Psoas muscle (tissue), 8 donors: ENCODE data around the gene SOX13. TPM values are rescaled to one million over a fixed set of nuclear protein-coding genes. Genes with fewer than 3 reads are reported as not detected.

ENCODE experiments used
- ATAC-seq, 4 donors: fragments of 200-7000 bp; cut with Tn5 transposase; one replicate each; pipeline ENCODE4 v1.9.1; 2020; ENCODE audit warnings: moderate library complexity in 3 of 4, mild to moderate bottlenecking in 2 of 4
- DNase-seq, 2 donors: peaks; one replicate each; pipeline ENCODE4 v3.0.0-alpha.2; 2020
- H3K27ac ChIP-seq: fragments of 200-600 bp; one replicate; pipeline ENCODE4 v1.8.0; 2022
- H3K27me3 ChIP-seq, 3 donors: fragments of 200-600 bp in 1 of 3; one replicate each; pipeline versions ENCODE4 v1.6.1 to v1.8.0; 2013 to 2022; ENCODE audit warnings: low read length in 2 of 3, mild to moderate bottlenecking in 2 of 3, moderate library complexity in 1 of 3; ENCODE audit not compliant: insufficient read depth in 3 of 3
- H3K36me3 ChIP-seq, 2 donors: fragments of 200-600 bp in 1 of 2; one replicate each; pipeline versions ENCODE4 v1.6.1 to v1.8.0; 2013 to 2022; ENCODE audit warnings: low read depth in 1 of 2, mild to moderate bottlenecking in 1 of 2, moderate library complexity in 1 of 2; ENCODE audit not compliant: insufficient read depth in 1 of 2
- H3K4me1 ChIP-seq: fragments of 200-600 bp; one replicate; pipeline ENCODE4 v1.8.0; 2022
- H3K4me3 ChIP-seq: fragments of 200-600 bp; one replicate; pipeline ENCODE4 v1.8.0; 2022; ENCODE audit warnings: mild to moderate bottlenecking
- H3K9me3 ChIP-seq: fragments of 200-600 bp; one replicate; pipeline ENCODE4 v1.8.0; 2022
- WGBS, 3 donors: extraction: QIAGEN DNeasy Blood & Tissue Kit; methylation state at CpG; one replicate each; pipeline versions ENCODE4 v1.1.6 to v1.1.7; 2013; 5-methylcytosine and 5-hydroxymethylcytosine counted together
- intact Hi-C, 2 donors: fragments of 100-400 bp; cut with DNase I; formaldehyde crosslinking; loops; one replicate each; pipeline versions ENCODE4 v1.11.0 to v1.14.2; 2022
- long read RNA-seq, 2 donors: library from polyadenylated mRNA; unstranded; transcript quantifications; one replicate each; pipeline ENCODE4 v2.0.0, GENCODE V29; 2021
- polyA plus RNA-seq, 3 donors: library from polyadenylated mRNA; stranded (reverse); fragments of 200-250 nt; gene quantifications; one replicate each; pipeline ENCODE4 v1.2.3, GENCODE V29; 2013
- total RNA-seq, 4 donors: library from RNA; stranded (reverse); fragmentation: NEBNext Ultra II Directional in 2 of 4; extraction: Animal tissue kit (Norgen Biotek cat#: 25700) in 2 of 4; gene quantifications; one replicate each; pipeline versions ENCODE4 v1.2.1 to v1.2.4, GENCODE V29; 2021 to 2023
- TF ChIP-seq, protein P1 (sequence below): fragments of 200-600 bp; IDR thresholded peaks from one replicate; pipeline ENCODE4 v1.8.0; 2022; ENCODE audit warnings: antibody characterized with exemption
- donor health status: healthy with polysubstance abuse.
- donor health status: DM: no; HTN: no; CAD: no; lungs with moderate emphysema.
- donor health status: Bipolar disorder and iron deficiency.
- donor health status: healthy.
- donor health status: DM: yes; HTN: yes; CAD: no.
- donor health status: DM: no; HTN: no; CAD: no.
- donor health status: DM: no; HTN: no; CAD: no.
- donor health status: DM: yes; HTN: yes; CAD: no.

The SOX13 gene
- 10 to 100 TPM in 2 of 4 donors, 1 to 10 TPM in 2; 8.5 to 19.6 (median 9.4) TPM for total RNA-seq
- 10 to 100 TPM in 1 of 3 donors, 1 to 10 TPM in 2; 5.2 to 13.1 (median 9.4) TPM for polyA plus RNA-seq
- long read RNA-seq, donor 1, partial matches to known transcripts: 0 of 1 reads
- long read RNA-seq, donor 1, other reads (novel, unspliced or antisense): 0 of 1 reads
- long read RNA-seq, donor 2, partial matches to known transcripts: 3 of 6 reads
- long read RNA-seq, donor 2, other reads (novel, unspliced or antisense): 3 of 6 reads

DNA sequence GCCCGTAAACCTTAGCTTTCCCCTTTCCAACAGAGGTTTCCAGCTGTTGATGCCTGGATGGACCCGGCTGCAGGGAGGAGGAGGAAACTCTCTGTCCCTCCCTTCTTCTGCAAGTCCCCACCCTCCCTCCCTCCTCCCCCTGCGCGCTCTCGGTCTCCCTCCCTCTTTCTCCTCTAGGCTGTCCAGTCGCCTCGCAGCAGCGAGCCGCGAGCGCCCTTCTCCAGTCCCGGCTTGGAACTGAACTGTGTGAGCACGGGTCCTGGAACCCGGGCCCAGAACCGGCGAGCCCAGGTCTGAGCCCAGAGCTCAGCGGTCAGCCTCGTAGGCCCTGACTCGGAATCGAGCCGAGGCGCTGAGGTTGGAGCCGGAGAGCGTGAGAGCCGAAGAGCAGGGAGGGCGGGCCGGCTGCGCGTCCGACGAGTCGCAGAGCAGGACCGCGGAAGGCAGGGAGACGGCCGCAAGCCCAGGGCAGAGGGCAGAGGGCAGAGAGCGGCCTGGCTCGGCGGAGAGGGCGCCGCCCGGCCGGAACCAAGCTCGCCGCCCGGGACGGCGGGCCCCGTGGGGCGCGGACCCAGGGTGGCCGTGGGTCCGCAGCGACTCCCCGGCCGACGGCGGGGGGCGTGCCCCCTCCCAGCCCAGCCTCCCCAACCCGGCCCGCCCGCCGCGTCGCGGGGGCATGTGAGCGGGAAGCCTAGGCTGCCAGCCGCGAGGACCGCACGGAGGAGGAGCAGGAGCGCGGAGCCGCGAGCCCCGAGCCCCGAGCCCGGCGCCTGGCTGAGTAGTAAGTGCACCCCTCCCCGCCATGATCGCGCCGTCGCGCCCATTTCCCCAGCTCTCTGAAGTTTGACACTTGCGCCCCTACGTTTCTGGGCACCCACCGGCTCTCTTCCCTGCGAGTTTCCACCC is at the start of gene SOX13:
SOX13 (plus strand) TSS at position 185 of the 906 bp plus-strand sequence. CDS start 39,801 bp downstream, outside the sequence.
- TF ChIP-seq, protein P1, sequence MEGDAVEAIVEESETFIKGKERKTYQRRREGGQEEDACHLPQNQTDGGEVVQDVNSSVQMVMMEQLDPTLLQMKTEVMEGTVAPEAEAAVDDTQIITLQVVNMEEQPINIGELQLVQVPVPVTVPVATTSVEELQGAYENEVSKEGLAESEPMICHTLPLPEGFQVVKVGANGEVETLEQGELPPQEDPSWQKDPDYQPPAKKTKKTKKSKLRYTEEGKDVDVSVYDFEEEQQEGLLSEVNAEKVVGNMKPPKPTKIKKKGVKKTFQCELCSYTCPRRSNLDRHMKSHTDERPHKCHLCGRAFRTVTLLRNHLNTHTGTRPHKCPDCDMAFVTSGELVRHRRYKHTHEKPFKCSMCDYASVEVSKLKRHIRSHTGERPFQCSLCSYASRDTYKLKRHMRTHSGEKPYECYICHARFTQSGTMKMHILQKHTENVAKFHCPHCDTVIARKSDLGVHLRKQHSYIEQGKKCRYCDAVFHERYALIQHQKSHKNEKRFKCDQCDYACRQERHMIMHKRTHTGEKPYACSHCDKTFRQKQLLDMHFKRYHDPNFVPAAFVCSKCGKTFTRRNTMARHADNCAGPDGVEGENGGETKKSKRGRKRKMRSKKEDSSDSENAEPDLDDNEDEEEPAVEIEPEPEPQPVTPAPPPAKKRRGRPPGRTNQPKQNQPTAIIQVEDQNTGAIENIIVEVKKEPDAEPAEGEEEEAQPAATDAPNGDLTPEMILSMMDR: no peak
- DNase-seq: peak; percentile 85 to 93
- Histone ChIP-seq H3K9me3 (no peaks in the 10 kb centered on the region), H3K4me1 (peaks cover 28% of the 10 kb centered on the region), H3K4me3 (peak within 1 kb of the TSS; percentile 76), H3K27me3 (no peaks in the 10 kb centered on the region), H3K27ac (peak within 1 kb of the TSS; percentile 78), H3K36me3 (no peaks in the 10 kb centered on the region)
- intact Hi-C loops: loop anchor here in 1 of 2 donors (5.0 kb wide), 1 partner anchor 201 kb away; no protein-coding TSS in a partner anchor
- 1% methylated on average over 53 to 89 of the region's 89 CpGs for WGBS, 3 donors
- ATAC-seq: peak; percentile 71 to 85 (median 83)

DNA sequence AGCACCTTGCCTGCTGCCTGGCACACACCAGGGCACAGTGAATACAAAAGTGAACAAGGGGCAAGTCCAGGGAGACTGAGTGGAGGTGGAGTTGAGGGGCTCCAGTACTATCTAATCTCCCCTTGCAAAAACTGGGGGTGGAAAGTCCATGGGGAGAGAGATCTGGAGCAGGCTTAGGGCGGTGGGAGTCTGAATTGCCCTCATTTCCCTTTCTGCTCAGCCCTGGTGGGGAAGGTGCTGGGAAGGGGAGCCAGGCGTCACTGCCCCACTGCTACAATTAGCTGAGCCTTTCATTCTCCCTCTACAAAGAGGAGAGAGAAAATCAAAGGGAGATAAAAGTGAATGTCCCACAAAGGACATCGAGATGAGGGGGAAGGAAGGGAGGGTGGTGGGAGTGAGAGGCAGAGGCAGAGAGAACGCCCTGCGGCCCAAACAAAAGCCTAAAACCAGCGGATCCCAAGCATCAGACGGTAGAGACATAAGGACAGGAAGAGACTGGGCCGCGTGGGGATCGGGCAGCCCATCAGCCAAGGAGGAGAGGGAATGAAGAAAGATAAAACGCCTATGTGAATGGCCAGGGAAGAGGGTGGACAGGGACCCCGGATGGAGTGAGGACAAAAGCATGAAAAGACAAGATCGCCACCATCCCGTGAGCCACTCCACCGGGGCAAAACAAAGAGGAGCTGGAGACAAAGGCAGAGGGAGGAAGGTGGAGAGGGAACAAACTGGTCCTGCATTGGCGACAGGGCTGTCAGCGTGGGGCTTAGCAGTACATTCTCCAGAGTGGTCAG is 46.8 kb upstream of the SOX13 start:
- WGBS, 3 donors: 53 to 58% (median 57%) methylated on average over 17 of the region's 17 CpGs
- DNase-seq (no peak), ATAC-seq (no peak)
- Histone ChIP-seq H3K27ac (no peak overlapping the region), H3K27me3 (no peaks in the 10 kb centered on the region), H3K36me3 (no peaks in the 10 kb centered on the region), H3K9me3 (no peaks in the 10 kb centered on the region), H3K4me3 (no peak overlapping the region), H3K4me1 (no peaks in the 10 kb centered on the region)
- intact Hi-C loops: no loop called here
- TF ChIP-seq, protein P1: no peak

DNA sequence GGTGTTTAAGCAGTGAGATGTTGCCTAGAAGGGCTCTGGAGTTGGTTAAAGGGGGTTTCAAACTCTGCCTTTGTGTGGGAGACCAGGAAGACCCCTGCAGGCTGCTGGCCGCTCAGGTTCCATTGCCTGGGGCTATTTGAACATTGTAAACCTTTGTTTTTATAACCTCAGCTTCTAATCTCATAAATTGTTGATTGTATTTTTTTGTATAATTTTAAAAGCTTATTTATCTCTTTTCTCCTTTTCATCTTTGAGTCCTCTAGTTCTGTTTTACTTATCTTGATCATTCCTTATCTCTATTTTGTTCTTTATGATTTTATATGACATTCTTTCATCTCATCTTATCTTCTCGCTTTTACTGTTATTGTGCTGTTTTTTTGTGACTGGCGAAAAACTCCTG is 45.5 kb upstream of the SOX13 start:
- Histone ChIP-seq H3K27me3 (no peaks in the 10 kb centered on the region), H3K9me3 (no peaks in the 10 kb centered on the region), H3K4me1 (no peaks in the 10 kb centered on the region), H3K27ac (no peak overlapping the region), H3K4me3 (no peak overlapping the region), H3K36me3 (no peaks in the 10 kb centered on the region)
- intact Hi-C loops: no loop called here
- 94 to 95% (median 95%) methylated on average over 3 of the region's 3 CpGs for WGBS, 3 donors
- DNase-seq: no peak
- TF ChIP-seq, protein P1: no peak
- ATAC-seq: no peak

DNA sequence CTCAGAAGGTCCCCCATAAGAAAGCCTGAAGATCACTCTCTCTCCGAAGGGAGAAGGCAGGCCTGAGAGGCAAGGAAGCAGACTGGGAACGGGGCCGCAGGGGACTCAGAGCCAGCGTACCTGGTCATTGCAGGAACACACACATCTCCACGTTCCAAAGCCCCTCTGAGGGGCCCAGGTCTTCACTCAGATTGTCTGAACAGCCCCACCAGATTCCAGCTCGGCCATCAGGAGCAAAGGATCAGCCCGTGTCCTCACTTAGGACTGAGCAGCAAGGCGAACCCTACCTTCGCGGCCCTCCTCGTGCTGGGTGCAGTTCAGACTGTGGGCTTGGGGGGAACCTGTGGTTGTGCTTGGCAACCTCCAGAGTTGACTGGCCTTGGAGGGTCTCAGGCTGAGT is 43.9 kb upstream of the SOX13 start:
- no peak overlapping the region for H3K4me3 ChIP-seq
- no peaks in the 10 kb centered on the region for H3K27me3 ChIP-seq
- intact Hi-C loops: no loop called here
- H3K36me3 ChIP-seq: no peaks in the 10 kb centered on the region
- no peaks in the 10 kb centered on the region for H3K4me1 ChIP-seq
- ATAC-seq (no peak), DNase-seq (no peak)
- TF ChIP-seq, protein P1: no peak
- H3K9me3 ChIP-seq: no peaks in the 10 kb centered on the region
- no peak overlapping the region for H3K27ac ChIP-seq
- WGBS, 3 donors: 83 to 93% (median 86%) methylated on average over 11 of the region's 11 CpGs
